Vein endothelial cell (primary cell): ENCODE data around the gene MED20. TPM values are rescaled to one million over a fixed set of nuclear protein-coding genes. Genes with fewer than 3 reads are reported as not detected.

Experiments
- small RNA-seq: library from RNA; depleted of rRNA; stranded (forward); fragments of <200 nt; gene quantifications from one replicate; pipeline ENCODE3, GENCODE V24; 2012
- total RNA-seq: library from RNA; depleted of rRNA; stranded (reverse); fragments of >200 nt; gene quantifications from 2 replicates; pipeline ENCODE4 v1.2.3, GENCODE V29; 2012

The MED20 gene, protein sequence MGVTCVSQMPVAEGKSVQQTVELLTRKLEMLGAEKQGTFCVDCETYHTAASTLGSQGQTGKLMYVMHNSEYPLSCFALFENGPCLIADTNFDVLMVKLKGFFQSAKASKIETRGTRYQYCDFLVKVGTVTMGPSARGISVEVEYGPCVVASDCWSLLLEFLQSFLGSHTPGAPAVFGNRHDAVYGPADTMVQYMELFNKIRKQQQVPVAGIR
- 33.3 and 37.0 TPM in 2 replicates for total RNA-seq

DNA sequence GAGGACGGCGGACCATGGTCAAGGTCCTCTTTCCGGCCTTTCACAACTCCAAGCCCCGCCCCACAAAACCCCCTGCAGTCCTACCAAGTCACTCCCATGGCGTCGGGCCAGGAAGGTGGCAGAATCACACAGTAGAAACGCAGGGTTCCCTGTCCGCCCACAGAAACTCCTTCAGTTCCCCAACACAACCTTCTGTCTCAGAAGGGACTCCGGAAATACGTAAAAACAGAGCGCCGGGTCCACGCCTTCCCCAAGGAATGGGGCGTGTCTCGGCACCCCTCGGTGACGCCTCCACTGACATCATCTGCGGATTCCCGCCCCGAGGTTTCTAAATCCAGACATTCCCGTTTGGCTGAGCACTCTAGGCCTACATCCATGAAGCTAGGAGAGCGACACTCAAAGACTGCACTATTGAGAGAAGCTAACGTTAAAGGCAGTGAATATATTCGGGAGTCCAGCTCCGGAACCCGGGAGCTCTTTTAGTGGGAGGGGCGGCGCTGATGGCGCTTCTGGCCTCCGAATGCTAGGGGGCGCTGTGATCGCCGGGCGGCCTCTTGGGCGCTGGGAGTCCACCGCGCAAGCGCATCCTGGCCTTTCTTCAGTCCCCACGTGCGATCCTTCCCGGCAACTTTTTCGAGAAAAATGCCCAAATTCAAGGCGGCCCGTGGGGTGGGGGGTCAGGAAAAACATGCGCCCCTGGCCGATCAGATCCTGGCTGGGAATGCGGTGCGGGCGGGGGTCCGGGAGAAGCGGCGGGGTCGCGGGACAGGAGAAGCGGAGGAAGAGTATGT is at the start of gene MED20, which contains the start of gene BYSL:
MED20 (minus strand) TSS at position 219 of the 791 bp plus-strand sequence; CDS start at position 98, 121 bp downstream.
BYSL (plus strand) TSS at position 579 of the 791 bp plus-strand sequence; CDS start at position 643, 64 bp downstream.

DNA sequence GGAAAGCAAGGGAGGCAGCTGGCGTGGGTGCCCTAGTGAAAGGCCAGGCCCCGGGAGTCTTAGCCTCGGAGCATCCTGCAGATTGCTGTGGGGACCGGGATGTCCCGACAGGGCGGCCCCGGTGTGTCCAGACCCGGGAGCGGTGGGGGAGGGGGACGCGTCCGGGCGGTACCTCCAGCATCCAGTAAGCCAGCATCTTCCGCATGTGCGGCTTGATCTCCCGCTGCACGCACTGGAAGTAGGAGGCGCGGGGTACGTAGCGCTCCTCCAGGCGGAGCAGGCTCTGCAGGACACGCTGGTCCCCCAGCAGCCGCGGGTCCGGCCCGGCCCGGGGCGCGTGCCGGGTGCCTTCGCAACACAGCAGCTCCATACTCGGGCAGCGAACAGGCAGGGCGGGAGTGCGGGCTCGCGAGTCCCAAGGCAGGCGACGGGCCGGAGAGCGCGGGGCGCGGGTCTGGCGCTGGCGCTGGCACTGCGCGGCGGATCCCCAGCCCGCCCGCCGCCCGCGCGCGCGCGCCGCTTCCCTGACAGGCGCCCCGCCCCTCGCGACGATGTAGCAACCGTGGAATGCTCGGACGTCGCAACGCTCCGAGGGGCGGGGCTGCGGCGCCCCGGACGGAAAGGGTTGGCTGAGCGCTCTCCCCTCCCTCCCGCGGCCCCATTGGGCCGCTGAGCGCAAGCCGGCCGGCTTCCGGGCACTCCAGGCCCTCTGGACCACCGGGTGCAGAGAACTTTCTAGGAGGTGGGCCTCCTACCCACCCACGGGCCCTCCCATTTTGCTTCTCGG is 20.5 kb upstream of the MED20 start, which contains the start of gene CCND3:
CCND3 (minus strand) TSS at position 529 of the 787 bp plus-strand sequence; CDS start at position 370, 159 bp downstream.

DNA sequence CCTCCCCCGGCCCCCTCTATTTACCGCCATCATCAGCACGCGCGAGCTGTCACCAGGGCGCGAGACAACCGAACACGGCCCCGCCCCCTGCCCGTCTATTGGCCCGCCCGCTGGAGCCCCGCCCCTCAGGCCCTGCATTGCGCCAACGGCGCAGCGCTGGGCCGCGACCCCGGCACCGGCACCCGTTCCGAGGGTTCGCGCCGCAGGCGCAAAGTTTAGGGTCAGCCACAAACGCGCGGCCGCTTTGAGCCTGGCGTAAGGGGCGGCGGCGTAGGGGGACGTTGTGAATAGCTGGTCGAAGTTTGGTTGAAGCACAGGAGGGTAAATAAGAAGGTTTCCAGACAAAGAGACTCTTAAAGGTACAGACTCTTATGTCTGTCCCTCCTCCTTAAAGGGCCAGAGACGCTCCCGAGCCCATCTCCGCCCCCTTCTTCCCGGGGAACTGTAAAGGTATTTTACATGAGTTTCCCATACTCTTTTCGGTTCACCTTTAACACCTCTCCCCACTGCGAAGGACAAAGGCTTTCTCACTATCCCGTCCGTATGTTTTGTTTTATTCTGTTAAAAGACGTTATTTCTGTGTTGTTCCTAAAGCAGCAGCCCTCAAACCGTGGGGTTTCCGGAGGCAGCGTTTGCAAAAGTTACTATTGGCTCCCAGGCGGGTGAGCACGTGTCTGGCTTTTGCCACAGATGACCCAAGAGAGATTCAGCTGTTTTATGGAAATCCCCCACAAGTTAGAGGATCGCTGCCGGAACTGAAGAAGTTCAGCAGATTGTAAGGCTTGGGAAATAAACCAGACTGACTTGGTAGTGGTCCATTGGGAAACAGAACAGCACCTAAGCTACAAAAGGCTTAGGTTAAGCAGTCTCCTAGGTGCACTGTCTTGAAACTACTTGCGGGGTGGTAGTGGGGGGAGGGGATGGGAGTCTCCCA is 25.4 kb downstream of the MED20 start, which contains the start of gene USP49:
USP49 (minus strand) TSS at position 76 of the 934 bp plus-strand sequence. CDS start 88,392 bp downstream, outside the sequence.

Small RNA genes within 50 kb of the gene (small RNA-seq; reads per million reads assigned to genes)
- gene RF00019 = not detected

Other genes starting within 250 kb of the MED20 start
- 3.3 and 4.2 TPM in 2 replicates for gene TFEB, start 185.5 kb downstream of the MED20 start, total RNA-seq
- gene PGC, start 173.7 kb downstream of the MED20 start, total RNA-seq = not detected in 2 replicates
- gene FRS3, start 141.2 kb downstream of the MED20 start, total RNA-seq = 1.3 and 2.0 TPM in 2 replicates
- gene PRICKLE4, start 140.4 kb downstream of the MED20 start, total RNA-seq = 2.8 and 6.2 TPM in 2 replicates
- gene TOMM6, start 133.4 kb downstream of the MED20 start, total RNA-seq = 96.0 and 123 TPM in 2 replicates
- 3.2 and 3.9 TPM in 2 replicates for gene USP49, start 25.8 kb downstream of the MED20 start, total RNA-seq
- 31.8 and 33.6 TPM in 2 replicates for gene BYSL, start 360 bp upstream of the MED20 start, total RNA-seq
- gene CCND3, start 20.7 kb upstream of the MED20 start, total RNA-seq = 55.7 and 85.3 TPM in 2 replicates
- 22.9 and 28.6 TPM in 2 replicates for gene TAF8, start 129.4 kb upstream of the MED20 start, total RNA-seq
- gene C6orf132, start 221.5 kb upstream of the MED20 start, total RNA-seq = 0.38 and 0.65 TPM in 2 replicates